Left hindlimb (tissue), 1 donor: ENCODE data around the gene FER.

Source experiments
- DNase-seq: peaks from one replicate; pipeline ENCODE4 v3.0.0-alpha.2; 2018

The FER gene

GRCh38 chr5:109192555-109193281 is 445.0 kb downstream of the FER start:
- DNase-seq: no peak

GRCh38 chr5:109195667-109196066 is 448.0 kb downstream of the FER start:
- no peak for DNase-seq

GRCh38 chr5:109196087-109196822 is 448.6 kb downstream of the FER start:
- no peak for DNase-seq

DNA sequence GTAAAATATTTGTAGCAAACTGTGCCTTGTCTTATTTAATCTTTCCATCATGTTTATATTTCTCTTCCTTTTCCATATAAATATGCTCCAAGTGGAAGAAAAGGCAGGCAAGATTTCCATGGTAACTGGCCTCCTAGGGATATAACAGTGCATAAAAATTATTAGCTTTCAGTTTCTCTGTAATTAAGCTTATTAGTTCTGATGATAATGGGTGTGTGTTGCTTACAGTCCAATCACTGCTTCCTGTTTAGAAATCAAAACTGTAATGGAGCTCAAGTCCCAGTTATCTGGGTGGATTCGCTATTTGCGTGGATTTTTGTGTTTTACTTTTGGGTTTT is 449.1 kb downstream of the FER start:
- no peak for DNase-seq

- DNase-seq: no peak
Observed at GRCh38 chr5:109199289-109199688, 451.6 kb downstream of the FER start.

- no peak for DNase-seq
Observed at GRCh38 chr5:109199799-109200620, 452.3 kb downstream of the FER start.

DNA sequence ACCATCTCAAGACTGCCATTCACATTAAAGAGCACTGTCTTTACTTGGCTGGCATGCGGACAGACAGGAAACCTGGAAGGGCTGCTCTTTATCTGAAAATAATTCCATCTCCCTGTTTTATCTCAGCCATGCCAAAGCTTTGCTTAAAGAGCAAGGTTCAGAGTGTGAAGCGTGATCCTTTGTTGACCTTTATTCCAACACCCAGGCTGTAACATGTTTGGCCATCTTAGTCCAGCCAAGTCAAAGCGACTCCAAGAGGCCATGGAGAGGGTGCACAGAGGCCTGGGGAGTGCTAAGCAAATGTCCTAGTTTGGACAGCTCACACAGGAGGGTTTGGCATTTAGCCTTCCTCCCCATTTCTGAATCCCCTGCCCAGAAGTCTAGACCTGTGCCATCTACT is 467.3 kb downstream of the FER start:
- no peak for DNase-seq

- no peak for DNase-seq
Observed at GRCh38 chr5:109218818-109219217, 471.1 kb downstream of the FER start.

- no peak for DNase-seq
Observed at GRCh38 chr5:109223531-109223930, 475.8 kb downstream of the FER start.

GRCh38 chr5:109224276-109224882 is 476.7 kb downstream of the FER start:
- no peak for DNase-seq

GRCh38 chr5:109225716-109226625 is 478.3 kb downstream of the FER start:
- no peak for DNase-seq

DNA sequence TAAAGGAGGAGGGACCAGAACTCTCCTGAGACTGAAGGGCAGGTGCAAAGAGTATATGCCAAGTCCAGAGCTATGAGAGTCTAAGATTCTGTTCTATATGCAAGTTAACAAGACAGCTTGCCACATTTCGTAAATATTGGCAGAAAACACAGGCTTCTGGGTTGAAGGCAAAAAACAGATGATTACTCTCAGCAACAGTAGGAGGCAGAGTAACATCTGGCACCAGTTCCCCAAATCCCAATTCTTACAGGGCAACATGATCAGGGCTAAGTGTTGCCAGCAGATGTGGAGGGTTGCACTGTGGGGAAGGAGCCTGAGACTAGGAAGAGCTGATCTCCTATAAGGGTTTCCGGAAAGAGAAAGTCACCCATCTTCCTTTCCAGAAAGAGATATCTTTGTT is 482.7 kb downstream of the FER start:
- no peak for DNase-seq

DNA sequence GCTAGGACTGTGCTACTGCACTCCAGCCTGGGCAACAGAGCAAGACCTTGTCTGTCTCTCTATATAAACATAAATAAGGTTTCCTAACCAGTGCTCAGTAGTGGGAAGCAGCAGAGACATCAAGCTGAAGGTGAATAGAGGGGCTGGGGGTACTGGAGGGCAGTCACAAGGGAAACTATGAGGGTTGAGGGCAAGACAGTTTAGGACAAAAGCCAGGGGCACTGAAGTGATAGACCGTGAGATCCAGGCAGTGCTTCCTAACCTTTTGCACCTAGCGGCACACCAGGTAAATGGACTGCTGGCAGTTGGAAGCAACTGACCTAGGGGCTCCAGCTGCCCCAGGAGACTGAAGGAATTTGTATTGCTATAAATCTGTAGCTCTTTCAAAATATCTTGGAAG is 483.6 kb downstream of the FER start:
- no peak for DNase-seq

DNA sequence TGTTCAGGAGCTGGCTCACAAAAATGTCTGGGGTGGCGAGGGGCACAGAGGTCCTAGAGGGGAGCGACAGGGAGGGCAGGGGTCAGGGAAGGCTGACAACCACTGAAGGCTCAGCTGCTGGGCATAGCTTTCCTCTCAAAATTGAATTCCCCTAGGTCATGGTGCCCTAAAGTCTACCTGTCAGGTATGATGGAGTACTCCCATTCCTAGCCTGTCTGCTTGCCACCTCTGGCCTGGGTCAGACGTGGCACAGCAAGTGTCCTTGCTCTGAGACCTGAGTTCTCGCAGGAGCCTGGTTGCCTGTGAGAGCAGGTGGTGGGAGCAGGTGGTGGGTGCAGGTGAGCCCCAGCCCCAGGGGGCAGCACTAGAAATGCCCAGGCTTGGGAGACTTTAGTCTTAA is 486.7 kb downstream of the FER start:
- DNase-seq: no peak

DNA sequence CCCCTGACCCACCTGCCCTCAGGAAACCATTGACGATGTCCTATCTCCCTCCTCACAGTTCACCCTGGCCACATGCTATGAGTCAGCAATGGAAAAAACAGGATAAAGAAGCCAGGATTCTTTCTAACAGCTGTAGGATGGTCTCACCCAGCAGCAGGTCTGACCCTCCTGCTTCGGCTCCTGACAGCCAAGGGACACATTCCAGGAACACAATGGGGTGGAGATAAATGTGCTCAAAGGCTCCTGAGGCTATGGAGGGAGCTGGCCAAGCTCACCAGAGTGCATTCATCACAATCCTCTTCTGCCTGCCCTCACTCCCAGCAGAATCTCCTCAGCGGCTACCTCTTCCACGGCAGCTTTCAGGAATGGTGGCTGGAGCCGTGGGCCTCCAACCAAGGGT is 491.8 kb downstream of the FER start:
- no peak for DNase-seq

GRCh38 chr5:109242518-109242917 is 494.8 kb downstream of the FER start:
- no peak for DNase-seq

DNA sequence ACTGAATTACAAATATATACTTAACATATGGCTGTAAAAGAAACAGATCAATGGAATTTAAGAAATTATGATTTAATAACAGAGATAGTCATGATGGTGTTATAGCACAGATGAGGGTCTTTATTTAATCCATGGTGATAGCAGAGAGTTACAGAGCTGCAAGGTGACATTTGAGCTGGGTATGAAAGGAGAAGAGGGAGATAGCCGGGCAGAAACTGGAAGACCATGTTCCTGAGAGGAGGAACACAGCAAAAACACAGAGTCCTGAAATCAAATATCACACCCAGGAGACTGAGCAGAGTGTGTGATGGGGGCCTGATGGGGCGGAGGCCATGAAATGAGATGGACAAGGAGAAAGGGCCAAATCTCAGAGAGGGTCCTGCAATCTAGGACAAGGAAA is 498.7 kb downstream of the FER start:
- DNase-seq: no peak
